SH-SY5Y (cell line): Measurements from ENCODE around the gene PHKB.

Experiments
- GATA2 ChIP-seq: IDR thresholded peaks from 2 replicates; pipeline ENCODE4 v1.6.1; 2011; ENCODE audit warnings: mild to moderate bottlenecking, low read depth, low read length
- GATA3 ChIP-seq: IDR thresholded peaks from 2 replicates; pipeline ENCODE4 v1.6.1; 2011; ENCODE audit warnings: low read depth, mild to moderate bottlenecking, low read length, moderate library complexity

The PHKB gene

DNA sequence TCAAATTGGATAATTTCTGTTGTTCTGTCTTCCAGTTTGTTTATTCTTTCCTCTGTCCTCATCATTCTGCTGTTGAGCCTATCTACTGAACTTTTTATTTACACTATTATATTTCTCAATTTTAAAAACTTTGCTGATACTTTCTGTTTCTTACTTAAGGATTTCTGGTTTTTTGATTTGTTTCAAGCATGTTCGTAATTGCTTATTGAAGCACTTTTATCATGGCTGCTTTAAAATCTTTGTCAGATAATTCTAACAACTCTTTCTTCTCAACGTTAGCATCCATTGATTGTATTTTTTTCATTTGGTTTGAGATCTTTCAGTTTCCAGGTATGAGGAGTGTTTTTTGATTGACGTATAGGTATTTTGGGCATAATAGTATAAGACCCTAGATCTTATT, 116.9 kb downstream of the PHKB start:
- TF ChIP-seq GATA2: no peak

DNA sequence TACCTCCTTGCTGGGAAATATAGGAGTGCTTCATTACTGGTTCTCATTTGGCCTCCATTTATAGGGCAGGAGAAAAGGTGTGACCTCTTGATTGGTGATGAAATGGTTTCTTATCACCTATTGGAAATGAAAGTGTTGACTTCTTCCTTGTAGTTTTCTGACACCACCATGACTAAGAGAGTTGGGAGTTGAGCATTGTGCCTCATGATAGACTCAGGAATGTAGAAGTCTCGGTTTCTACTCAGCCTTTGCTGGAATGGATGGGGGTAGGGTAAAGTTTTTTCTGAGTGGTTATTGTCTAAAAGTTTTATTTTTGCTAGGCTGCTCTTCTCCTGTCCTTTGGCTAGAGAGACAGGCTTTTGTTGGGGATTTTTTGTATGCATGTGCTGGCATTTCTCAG, 117.4 kb downstream of the PHKB start:
- no peak for TF ChIP-seq GATA3
- no peak for TF ChIP-seq GATA2

DNA sequence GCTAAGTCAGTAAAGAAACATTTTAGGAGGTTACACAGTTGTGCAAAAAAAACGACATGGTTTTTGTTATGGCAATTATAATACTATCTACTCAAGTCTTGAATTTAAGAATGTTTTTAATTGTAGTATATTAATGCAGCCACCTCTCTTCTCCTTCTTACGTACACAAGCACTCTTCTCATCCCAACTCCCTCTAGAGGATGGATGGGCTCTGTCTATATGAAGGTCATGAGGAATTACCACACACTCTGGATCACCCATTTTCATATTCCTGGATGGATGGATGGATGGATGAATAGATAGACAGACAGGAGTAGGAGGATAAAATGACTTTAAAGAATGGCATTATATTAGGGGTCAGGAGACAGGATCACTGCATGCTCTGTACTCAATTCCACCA, 120.0 kb downstream of the PHKB start:
- no peak for TF ChIP-seq GATA3
- TF ChIP-seq GATA2: no peak

DNA sequence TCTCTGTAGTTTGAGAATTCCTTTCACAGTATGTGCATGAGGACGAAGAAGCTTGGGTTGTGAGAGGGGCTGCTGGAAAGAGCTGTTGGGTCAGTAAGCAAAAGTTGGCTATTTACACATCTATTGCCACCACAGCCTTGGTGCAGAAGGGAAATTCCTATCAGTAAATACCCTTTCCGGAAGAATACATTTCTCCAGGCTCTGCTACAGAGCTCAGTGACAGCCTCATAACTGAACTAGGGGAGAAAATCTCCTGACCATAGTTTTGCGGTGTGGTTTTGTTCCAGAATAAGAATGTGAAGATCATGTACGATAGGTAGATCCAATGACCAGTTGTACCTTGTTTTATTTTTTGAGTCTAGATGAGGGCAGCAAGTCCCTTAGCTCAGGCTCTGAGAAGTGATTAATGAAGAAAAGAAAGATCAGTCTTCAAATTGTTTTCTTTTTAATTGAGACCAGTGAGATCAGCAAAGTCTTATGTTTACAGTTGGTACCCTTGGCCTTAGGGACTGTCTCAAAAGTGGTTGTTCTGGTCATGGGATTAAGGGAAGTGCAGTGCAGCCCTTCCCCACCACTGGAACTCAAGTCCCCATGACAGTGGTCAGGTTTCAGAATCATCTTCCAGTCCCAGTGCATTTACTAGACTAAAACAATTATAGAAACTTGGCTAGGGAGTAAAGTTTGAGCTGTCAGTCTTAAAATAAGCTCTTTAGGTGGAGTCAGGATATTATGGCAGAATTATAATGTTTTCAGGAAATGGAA, 123.5 kb downstream of the PHKB start:
- no peak for TF ChIP-seq GATA2
- no peak for TF ChIP-seq GATA3

DNA sequence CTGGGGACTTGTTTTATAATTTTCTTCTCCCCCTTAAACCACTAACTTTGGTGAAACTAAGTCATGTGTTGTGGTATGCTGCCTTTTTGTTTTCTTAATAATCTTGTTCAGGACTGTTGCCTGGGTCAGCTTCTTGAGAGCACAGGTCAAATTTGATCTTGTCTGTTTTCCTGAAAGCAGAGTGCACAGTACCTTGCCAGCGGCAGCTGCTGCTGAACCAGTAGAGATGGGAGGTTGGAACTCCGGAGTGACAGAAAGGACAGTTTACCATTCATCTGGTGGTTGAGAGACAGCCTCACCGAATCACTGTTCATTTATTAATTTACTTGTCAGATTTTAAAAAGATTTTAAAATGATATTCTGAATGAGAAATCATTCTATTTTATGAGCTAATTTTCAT, 125.0 kb downstream of the PHKB start:
- TF ChIP-seq GATA3 (no peak), GATA2 (no peak)

DNA sequence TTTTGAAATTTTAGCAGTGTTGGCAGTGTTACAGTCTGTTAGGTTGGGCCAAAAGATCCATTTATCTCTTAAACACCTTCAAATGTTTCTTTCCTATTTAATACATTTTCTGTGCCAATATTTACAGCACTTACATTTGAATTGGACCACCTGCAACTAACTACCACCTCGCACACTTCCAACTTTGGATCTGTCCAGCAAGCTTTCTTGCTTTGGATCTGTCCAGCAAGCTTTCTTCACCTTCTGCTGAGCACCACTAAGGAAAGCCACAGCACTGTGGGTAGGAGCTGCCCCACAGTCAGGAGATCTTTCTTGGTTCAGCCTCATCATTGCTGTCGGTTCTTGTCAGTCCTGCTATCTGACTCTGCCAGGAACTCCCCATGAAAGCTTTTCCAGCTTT, 129.3 kb downstream of the PHKB start:
- TF ChIP-seq GATA3: no peak
- no peak for TF ChIP-seq GATA2

DNA sequence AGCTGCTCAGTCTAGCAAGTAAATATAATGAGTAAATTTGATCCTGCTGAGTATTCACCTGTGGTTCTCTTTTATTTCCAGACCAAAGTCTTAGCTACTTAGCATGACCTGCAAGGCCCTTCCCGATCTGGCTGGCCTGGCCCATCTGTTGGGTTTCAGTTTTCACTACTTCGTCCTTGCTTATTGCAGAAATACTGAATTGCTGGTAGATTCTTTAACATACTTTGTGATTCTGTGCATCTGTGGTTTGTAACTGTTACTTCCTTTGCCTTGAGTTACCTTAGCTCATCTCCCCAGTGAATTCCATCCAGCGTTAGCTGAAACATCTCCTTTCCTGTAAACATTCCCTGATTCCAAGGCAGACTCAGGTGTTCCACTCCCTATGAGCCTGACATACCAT, 131.1 kb downstream of the PHKB start:
- TF ChIP-seq GATA2 (no peak), GATA3 (no peak)

DNA sequence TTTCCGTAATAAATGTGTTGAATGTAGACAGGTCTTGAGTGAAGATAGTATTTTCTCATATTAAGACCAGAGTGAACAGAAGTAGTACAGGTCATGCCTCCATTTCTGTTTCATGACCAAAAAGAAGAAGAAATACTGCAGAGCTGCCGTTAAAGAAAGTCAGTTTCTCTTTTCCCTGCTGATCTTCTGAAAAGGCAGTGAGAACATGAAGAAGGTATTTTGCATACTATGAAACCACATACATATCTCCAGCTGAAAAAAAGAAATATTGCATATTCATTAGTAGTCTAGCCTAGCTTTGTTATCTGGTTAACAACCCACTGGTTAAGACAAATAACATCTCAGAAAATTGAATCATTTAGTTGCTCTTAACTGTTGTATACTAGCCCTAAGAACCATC, 138.4 kb downstream of the PHKB start:
- TF ChIP-seq GATA2 (no peak), GATA3 (no peak)

DNA sequence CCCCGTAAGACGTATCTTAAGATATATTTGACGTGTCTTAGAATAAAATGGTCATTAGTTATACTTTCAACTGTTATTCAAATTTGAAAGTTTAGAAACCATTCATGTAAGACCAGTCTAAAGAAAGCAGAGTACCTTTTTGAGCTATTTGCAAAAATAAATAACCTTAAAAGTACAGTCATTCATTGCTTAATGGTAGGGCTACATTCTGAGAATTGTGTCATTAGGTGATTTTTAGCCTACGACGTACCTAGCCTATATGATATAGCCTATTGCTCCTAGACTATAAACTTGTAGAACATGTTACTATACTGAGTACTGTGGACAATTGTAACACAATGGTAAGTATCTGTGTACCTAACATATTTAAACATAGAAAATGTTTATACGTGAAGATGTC, 139.2 kb downstream of the PHKB start:
- TF ChIP-seq GATA2 (no peak), GATA3 (no peak)

DNA sequence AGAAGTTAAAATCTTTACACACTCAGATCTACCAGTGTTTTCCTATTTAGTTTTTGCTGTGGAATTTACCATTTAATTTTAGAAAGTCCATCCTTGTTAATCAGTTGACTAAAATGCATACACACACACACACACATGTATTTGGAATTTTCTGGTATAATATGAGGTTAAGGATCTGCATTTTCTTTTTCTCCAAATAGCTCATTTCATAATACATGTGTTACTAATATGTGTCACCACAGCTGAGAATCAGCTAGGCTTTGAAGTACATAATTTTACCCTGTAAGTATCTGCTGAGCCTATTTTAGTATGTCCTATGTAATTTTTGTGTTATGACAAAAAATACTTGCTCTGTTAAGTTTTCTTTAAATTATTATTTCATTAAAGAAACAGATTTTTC, 143.2 kb downstream of the PHKB start:
- TF ChIP-seq GATA2 (no peak), GATA3 (no peak)

DNA sequence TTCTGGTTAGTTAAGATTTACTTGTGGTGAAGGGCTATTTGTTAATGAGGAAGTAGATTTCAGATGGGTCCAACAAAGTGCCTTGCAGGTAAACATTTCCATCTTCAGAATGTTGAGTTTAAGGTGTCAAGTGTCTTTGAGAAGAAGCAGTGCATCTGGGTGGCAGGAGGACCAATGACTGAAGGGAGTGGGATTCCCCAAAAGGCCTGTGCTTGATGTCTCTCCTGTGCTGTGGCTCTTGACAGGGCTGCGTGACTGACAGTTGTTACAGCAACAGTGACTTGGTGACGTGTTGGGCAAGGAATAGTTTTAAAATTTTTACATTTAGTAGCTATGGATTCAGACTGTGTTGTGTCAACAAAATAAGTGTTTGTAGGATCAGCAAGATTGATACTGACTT, 149.9 kb downstream of the PHKB start:
- TF ChIP-seq GATA2 (no peak), GATA3 (no peak)

DNA sequence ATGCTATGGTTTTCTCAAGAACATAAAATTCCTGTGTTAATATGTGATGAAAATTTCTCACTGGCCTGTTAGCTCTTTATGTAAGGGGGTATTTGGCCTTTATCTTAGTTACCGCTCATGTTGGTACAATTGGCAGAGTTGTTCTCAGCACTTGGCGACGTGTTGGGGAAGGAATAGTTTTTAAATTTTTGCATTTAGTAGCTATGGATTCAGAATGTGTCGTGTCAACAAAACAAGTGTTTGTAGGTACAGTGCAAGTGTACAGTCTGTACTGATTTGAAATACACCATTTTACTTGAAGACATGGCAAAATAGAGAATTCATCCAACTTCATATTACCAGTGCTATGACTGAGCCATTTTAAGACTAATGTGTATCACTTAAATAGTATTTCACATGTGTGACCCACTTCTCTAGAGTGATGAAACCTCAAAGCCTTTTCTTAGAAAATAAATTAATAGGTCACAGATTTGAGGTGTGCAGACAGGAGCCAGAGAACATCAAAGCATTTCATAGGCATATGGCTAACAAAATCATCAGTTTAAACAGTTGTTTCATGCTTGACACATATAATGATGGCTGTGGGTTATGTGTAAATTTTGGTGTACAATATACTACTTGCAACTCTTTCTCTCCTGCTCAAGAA, 150.8 kb downstream of the PHKB start:
- TF ChIP-seq GATA2 (no peak), GATA3 (no peak)

DNA sequence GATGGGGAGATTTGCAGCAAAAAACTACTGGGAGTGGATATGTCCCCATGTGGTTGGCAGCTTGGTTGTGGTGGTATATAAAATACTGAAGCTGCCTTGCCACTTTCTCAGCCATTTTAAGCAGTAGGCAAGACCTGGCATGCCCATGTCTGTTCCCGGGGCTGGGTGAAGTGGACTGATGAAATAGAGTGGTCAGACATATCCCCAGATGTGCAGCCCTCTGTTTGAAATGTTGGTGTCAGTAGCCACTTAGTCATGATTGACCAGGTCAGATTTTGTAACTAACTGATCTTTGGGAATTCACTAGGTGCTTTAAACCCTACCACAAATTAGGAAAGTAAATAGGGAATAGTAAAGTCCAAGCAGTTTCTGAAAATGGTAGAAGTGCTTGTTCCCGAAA, 151.6 kb downstream of the PHKB start:
- TF ChIP-seq GATA3: no peak
- no peak for TF ChIP-seq GATA2

DNA sequence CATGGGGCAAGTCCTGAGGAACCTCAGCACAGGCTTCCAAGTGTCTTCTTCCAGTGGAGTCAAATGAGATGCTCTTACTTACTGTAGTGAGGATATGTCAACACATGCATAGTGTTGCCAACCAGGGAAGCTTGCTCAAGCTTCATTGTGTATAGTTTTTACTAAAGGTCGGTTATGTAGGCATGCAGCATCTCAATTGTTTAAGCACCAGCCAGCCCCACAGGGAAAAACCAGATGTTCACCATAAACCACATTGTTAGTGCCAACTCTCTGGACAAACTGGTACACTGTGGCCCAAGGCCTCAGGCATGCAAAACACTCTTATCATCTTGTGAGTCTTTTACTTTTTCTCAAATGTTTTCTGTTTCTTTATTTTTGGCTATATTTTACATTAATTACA, 152.1 kb downstream of the PHKB start:
- TF ChIP-seq GATA3 (no peak), GATA2 (no peak)

DNA sequence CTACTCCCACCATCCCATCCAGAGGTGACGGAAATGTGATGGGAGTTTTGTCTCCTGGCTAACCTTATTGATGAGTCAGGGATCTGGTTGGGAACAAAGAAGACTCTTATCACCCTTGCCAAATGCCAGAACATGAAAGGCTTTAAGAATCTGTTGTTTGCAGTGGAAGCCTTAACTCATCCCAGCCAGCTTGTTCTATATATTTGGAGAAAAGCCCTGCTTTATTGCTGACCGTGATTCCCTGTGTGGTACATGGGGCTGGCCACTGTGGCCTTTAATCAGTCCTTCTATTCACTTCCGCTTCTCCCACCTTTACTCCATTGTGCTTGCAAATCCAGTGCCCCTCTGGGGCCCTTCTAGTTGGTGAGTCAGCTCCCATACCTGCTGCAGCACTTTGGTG, 156.6 kb downstream of the PHKB start:
- TF ChIP-seq GATA2: no peak
- no peak for TF ChIP-seq GATA3
